HG03064 (cell line): ENCODE data around the gene NUBP2.

Experiments used
- ATAC-seq: cut with Tn5 transposase; IDR thresholded peaks from one replicate; pipeline ENCODE4 v1.9.1; 2021; ENCODE audit warnings: low read depth; ENCODE audit not compliant: unreplicated experiment

The NUBP2 gene

GRCh38 chr16:1771188-1771863, 11.4 kb upstream of the NUBP2 start, which contains the start of gene NME3:
Gene NME3 (minus strand): TSS chr16:1771543. CDS start chr16:1771534, 9 bp downstream.
- ATAC-seq, result no peak

- no peak for ATAC-seq
These were observed 10.8 kb upstream of the NUBP2 start for GRCh38 chr16:1771864-1772361.

- peak; percentile 5 for ATAC-seq
These were observed 10.3 kb upstream of the NUBP2 start, which contains the start of gene EME2 for GRCh38 chr16:1772362-1772907. Gene EME2 (plus strand): TSS chr16:1772810. CDS start chr16:1773228, 418 bp downstream.

GRCh38 chr16:1772908-1773702, 9.7 kb upstream of the NUBP2 start, which contains the start of gene MRPS34:
Gene MRPS34 (minus strand): TSS chr16:1773134. CDS start chr16:1773119, 15 bp downstream.
- ATAC-seq, result peak; percentile 44

GRCh38 chr16:1773703-1774447, 8.9 kb upstream of the NUBP2 start:
- ATAC-seq, result no peak

- no peak for ATAC-seq
These were observed 8.3 kb upstream of the NUBP2 start for GRCh38 chr16:1774448-1774780.

GRCh38 chr16:1775006-1775845, 7.5 kb upstream of the NUBP2 start:
- no peak for ATAC-seq

GRCh38 chr16:1775846-1776671, 6.7 kb upstream of the NUBP2 start:
- no peak for ATAC-seq

GRCh38 chr16:1776672-1776955, 6.1 kb upstream of the NUBP2 start:
- ATAC-seq, result no peak

- ATAC-seq, result no peak
These were observed 5.8 kb upstream of the NUBP2 start for GRCh38 chr16:1776991-1777374.

- ATAC-seq, result no peak
These were observed 5.2 kb upstream of the NUBP2 start for GRCh38 chr16:1777375-1778199.

GRCh38 chr16:1778200-1779179, 4.3 kb upstream of the NUBP2 start:
- no peak for ATAC-seq

- no peak for ATAC-seq
These were observed 3.5 kb upstream of the NUBP2 start for GRCh38 chr16:1779234-1779701.

- ATAC-seq, result no peak
These were observed 2.8 kb upstream of the NUBP2 start for GRCh38 chr16:1779741-1780676.

GRCh38 chr16:1780677-1781072, 2.1 kb upstream of the NUBP2 start:
- no peak for ATAC-seq

GRCh38 chr16:1781254-1781653, 1.5 kb upstream of the NUBP2 start:
- no peak for ATAC-seq
